ENCODE measurements around the gene TJP3.

The TJP3 gene

GRCh38 chr19:3671680-3672574, 36.3 kb upstream of the TJP3 start:
- DNase-seq (ENCODE audit: low spot score) = no peak

GRCh38 chr19:3672575-3672948, 35.6 kb upstream of the TJP3 start:
- no peak for DNase-seq (ENCODE audit: low spot score)

- DNase-seq (ENCODE audit: low spot score) = no peak
Observed at GRCh38 chr19:3672993-3673392, 35.2 kb upstream of the TJP3 start.

GRCh38 chr19:3673506-3674439, 34.4 kb upstream of the TJP3 start:
- no peak for DNase-seq (ENCODE audit: low spot score)

- no peak for DNase-seq (ENCODE audit: low spot score)
Observed at GRCh38 chr19:3674784-3675543, 33.2 kb upstream of the TJP3 start.

- no peak for DNase-seq (ENCODE audit: low spot score)
Observed at GRCh38 chr19:3678188-3678587, 30.0 kb upstream of the TJP3 start.

- DNase-seq (ENCODE audit: low spot score) = no peak
Observed at GRCh38 chr19:3679138-3679537, 29.0 kb upstream of the TJP3 start.

GRCh38 chr19:3679581-3679980, 28.6 kb upstream of the TJP3 start:
- no peak for DNase-seq (ENCODE audit: low spot score)

GRCh38 chr19:3680939-3681338, 27.2 kb upstream of the TJP3 start:
- DNase-seq (ENCODE audit: low spot score) = no peak

GRCh38 chr19:3682286-3682685, 25.9 kb upstream of the TJP3 start:
- DNase-seq (ENCODE audit: low spot score) = no peak

- no peak for DNase-seq (ENCODE audit: low spot score)
Observed at GRCh38 chr19:3682741-3683404, 25.3 kb upstream of the TJP3 start.

- DNase-seq (ENCODE audit: low spot score) = peak; percentile 63
Observed at GRCh38 chr19:3683405-3684053, 24.7 kb upstream of the TJP3 start.

GRCh38 chr19:3684054-3684816, 23.9 kb upstream of the TJP3 start:
- no peak for DNase-seq (ENCODE audit: low spot score)

GRCh38 chr19:3684817-3685410, 23.3 kb upstream of the TJP3 start:
- no peak for DNase-seq (ENCODE audit: low spot score)

GRCh38 chr19:3687393-3687773, 20.8 kb upstream of the TJP3 start:
- no peak for DNase-seq (ENCODE audit: low spot score)

- no peak for DNase-seq (ENCODE audit: low spot score)
Observed at GRCh38 chr19:3687774-3688706, 20.1 kb upstream of the TJP3 start.

- DNase-seq (ENCODE audit: low spot score) = no peak
Observed at GRCh38 chr19:3690551-3691371, 17.4 kb upstream of the TJP3 start.

- DNase-seq (ENCODE audit: low spot score) = no peak
Observed at GRCh38 chr19:3691372-3691716, 16.8 kb upstream of the TJP3 start.
